SU-DHL-6 (cell line): Measurements from ENCODE around the gene B4GALT3.

ENCODE experiments used
- EZH2phosphoT487 ChIP-seq: fragments of 200-600 bp; sonication (generic), shearing (Covaris generic); conservative IDR thresholded peaks from 2 replicates; pipeline ENCODE4 v1.6.1; 2018; ENCODE audit warnings: mild to moderate bottlenecking, antibody characterized with exemption, low read length, moderate library complexity, mixed read lengths
- TF ChIP-seq, protein P1 (sequence below): fragments of 200-600 bp; sonication (generic); IDR thresholded peaks from one replicate; pipeline ENCODE4 v1.5.1; 2017; ENCODE audit warnings: antibody characterized with exemption, mild to moderate bottlenecking, low read length, moderate library complexity; ENCODE audit not compliant: insufficient read depth, poor library complexity, severe bottlenecking

DNA sequence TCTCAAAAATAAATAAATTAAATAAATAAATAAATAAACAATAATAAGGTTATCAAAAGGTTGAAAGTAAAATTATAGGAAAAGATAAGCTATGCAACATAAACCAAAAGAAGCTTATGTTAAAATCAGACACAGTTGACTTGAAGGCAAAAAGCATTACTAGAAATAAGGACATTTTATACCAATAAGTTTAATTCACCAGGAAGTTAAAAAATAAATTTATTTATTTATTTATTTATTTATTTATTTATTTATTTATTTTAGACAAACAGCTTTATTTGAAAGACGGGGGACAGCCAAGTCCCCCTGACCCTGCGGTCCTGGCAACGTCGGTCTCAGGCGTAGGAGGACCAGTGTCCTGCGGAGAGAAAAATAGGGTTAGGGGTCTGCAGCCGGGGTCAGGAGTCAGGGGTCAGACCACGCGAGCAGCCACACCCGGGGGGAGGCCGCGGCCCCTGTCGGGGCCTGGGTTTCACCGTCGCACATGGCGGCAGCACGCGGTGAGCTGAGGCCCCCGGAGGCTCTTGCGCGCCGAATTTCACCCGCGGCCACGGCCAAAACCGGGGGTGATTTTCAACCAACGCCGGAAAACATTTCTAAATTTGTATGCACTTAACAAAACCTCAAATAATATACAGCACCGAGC is 36.4 kb downstream of the B4GALT3 start:
- TF ChIP-seq, protein P1, sequence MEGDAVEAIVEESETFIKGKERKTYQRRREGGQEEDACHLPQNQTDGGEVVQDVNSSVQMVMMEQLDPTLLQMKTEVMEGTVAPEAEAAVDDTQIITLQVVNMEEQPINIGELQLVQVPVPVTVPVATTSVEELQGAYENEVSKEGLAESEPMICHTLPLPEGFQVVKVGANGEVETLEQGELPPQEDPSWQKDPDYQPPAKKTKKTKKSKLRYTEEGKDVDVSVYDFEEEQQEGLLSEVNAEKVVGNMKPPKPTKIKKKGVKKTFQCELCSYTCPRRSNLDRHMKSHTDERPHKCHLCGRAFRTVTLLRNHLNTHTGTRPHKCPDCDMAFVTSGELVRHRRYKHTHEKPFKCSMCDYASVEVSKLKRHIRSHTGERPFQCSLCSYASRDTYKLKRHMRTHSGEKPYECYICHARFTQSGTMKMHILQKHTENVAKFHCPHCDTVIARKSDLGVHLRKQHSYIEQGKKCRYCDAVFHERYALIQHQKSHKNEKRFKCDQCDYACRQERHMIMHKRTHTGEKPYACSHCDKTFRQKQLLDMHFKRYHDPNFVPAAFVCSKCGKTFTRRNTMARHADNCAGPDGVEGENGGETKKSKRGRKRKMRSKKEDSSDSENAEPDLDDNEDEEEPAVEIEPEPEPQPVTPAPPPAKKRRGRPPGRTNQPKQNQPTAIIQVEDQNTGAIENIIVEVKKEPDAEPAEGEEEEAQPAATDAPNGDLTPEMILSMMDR = no peak
- no peak for TF ChIP-seq EZH2phosphoT487
